Spleen (tissue), 11 donors: Measurements from ENCODE around the gene P2RY14. TPM values are rescaled to one million over a fixed set of nuclear protein-coding genes. Genes with fewer than 3 reads are reported as not detected.
A peak's percentile ranks its signal among the peaks of the same experiment; 100 is the strongest.

Source experiments
- DNase-seq: peaks from one replicate; pipeline ENCODE4 v3.0.0-alpha.2; 2020
- H3K27ac ChIP-seq, 8 donors: fragments of 200-600 bp; sonication (generic) in 7 of 8; 1 replicate in 4 of 8; 2 replicates in 4 of 8; pipeline versions ENCODE4 v1.5.0 to v1.8.0; 2016 to 2021; ENCODE audit warnings: inconsistent platforms in 4 of 8, mild to moderate bottlenecking in 4 of 8, moderate library complexity in 1 of 8
- H3K27me3 ChIP-seq, 7 donors: fragments of 200-600 bp; sonication (generic) in 6 of 7; replicated peaks in 1 of 7; 1 replicate in 4 of 7; 2 replicates in 3 of 7; pipeline versions ENCODE4 v1.5.0 to v1.8.0; 2016 to 2021; ENCODE audit warnings: inconsistent platforms in 3 of 7, mild to moderate bottlenecking in 1 of 7
- H3K36me3 ChIP-seq, 6 donors: fragments of 200-600 bp; sonication (generic) in 5 of 6; 1 replicate in 4 of 6; 2 replicates in 2 of 6; pipeline versions ENCODE4 v1.5.0 to v1.8.0; 2016 to 2021; ENCODE audit warnings: inconsistent platforms in 2 of 6
- H3K4me1 ChIP-seq, 6 donors: fragments of 200-600 bp; sonication (generic) in 5 of 6; 1 replicate in 3 of 6; 2 replicates in 3 of 6; pipeline versions ENCODE4 v1.5.0 to v1.8.0; 2016 to 2021; ENCODE audit warnings: inconsistent platforms in 3 of 6
- H3K4me3 ChIP-seq, 8 donors: fragments of 200-600 bp; sonication (generic) in 7 of 8; 1 replicate in 4 of 8; 2 replicates in 4 of 8; pipeline versions ENCODE4 v1.5.0 to v1.8.0; 2016 to 2021; ENCODE audit warnings: inconsistent platforms in 4 of 8, mild to moderate bottlenecking in 4 of 8, moderate library complexity in 2 of 8
- H3K9me3 ChIP-seq, 8 donors: fragments of 200-600 bp; sonication (generic) in 7 of 8; 1 replicate in 4 of 8; 2 replicates in 4 of 8; pipeline versions ENCODE4 v1.5.0 to v1.8.0; 2016 to 2021; ENCODE audit warnings: inconsistent platforms in 4 of 8
- POLR2A ChIP-seq, 3 donors: fragments of 450-650 bp; IDR thresholded peaks; one replicate each; pipeline ENCODE4 v1.5.1; 2017; ENCODE audit warnings: antibody characterized with exemption in 3 of 3, mild to moderate bottlenecking in 1 of 3
- POLR2AphosphoS5 ChIP-seq, 3 donors: sonication (generic); formaldehyde crosslinking; IDR thresholded peaks; one replicate each; pipeline ENCODE4 v1.5.1; 2017; ENCODE audit warnings: antibody characterized with exemption in 3 of 3
- WGBS, 5 donors: extraction: QIAGEN DNeasy Blood & Tissue Kit in 3 of 5; methylation state at CpG; one replicate each; pipeline versions ENCODE4 v1.1.5 to v1.1.7; 2013 to 2018; 5-methylcytosine and 5-hydroxymethylcytosine counted together
- intact Hi-C: fragments of 100-400 bp; cut with DNase I; formaldehyde crosslinking; loops from one replicate; pipeline ENCODE4 v1.15.0; 2023; ENCODE audit warnings: low total_unique reads
- polyA plus RNA-seq, 3 donors: library from polyadenylated mRNA; stranded (reverse); fragments of 200-250 nt; gene quantifications; one replicate each; pipeline ENCODE4 v1.2.1, GENCODE V29; 2013
- total RNA-seq, 7 donors: library from RNA; depleted of rRNA in 3 of 7; stranded (reverse); fragments of >200 nt in 3 of 7; fragmentation: NEBNext Ultra II Directional in 4 of 7; extraction: Animal tissue kit (Norgen Biotek cat#: 25700) in 4 of 7; gene quantifications; one replicate each; pipeline versions ENCODE4 v1.1.0 to v1.2.1, GENCODE V29; 2016 to 2021
- TF ChIP-seq, protein P1 (sequence below), 11 experiments: fragments of 200-600 bp in 7 of 11; fragments of 450-650 bp in 4 of 11; sonication (generic) in 4 of 11; IDR thresholded peaks in 8 of 11; conservative IDR thresholded peaks in 3 of 11; 1 replicate in 7 of 11; 2 replicates in 4 of 11; pipeline versions ENCODE4 v1.4.0 to v1.8.0; 2016 to 2021; ENCODE audit warnings: antibody characterized with exemption in 11 of 11, inconsistent platforms in 4 of 11, mild to moderate bottlenecking in 1 of 11
- donor health status: healthy with polysubstance abuse.
- donor health status: DM: no; HTN: no; CAD: no; lungs with moderate emphysema.
- donor health status: DM: no; HTN: no; CAD: no.
- donor health status: Bipolar disorder and iron deficiency.
- donor health status: healthy.
- donor health status: DM: no; HTN: no; CAD: no.
- donor health status: DM: yes; HTN: yes; CAD: no.

Gene P2RY14
- total and polyA plus RNA-seq, 10 donors: 0.32 to 5.2 (median 1.9) TPM

DNA sequence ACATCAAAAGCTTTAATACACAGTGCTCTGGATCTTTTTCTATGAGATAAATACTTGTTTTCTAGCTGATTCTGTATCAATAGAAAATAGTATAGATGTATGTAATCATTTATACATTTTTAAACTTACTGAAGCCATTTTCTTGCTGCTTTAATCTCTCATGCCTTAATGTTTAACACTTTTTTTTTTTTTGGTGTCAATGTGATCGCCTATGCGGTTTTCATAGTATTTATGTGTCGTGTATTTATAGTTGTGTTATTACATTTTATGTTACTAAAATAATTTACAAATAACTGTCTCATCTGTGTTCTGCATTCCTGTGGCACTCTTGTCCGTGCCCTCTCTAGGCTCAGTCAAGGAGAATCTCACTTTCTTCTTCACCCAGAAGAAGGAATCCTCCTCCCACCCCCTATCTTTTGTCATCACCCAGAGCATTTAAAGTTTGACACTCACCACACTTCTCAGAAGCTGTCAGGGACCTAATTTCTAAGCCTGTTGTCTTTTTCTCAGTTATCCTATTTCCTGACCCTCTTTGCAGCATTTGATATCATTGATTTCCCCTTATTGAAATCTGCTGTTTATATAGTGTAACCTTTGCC, 54.0 kb downstream of the P2RY14 start:
- 83 to 91% (median 87%) methylated on average over 4 of the region's 4 CpGs for WGBS, 5 donors
- Histone ChIP-seq H3K9me3 (peaks cover 0 to 3% (median 0%) of the 10 kb centered on the region in 8 donors), H3K36me3 (no peaks in the 10 kb centered on the region), H3K4me1 (peaks cover 7 to 39% (median 16%) of the 10 kb centered on the region in 6 donors), H3K4me3 (no peak overlapping the region), H3K27ac (peak overlapping the region in 2 of 8 donors; percentile 11 to 44), H3K27me3 (no peaks in the 10 kb centered on the region)
- intact Hi-C loops: no loop called here
- no peak for TF ChIP-seq POLR2A (IDR thresholded peaks at IDR 0.05)
- TF ChIP-seq POLR2AphosphoS5 (IDR thresholded peaks at IDR 0.05): no peak
- TF ChIP-seq, protein P1, sequence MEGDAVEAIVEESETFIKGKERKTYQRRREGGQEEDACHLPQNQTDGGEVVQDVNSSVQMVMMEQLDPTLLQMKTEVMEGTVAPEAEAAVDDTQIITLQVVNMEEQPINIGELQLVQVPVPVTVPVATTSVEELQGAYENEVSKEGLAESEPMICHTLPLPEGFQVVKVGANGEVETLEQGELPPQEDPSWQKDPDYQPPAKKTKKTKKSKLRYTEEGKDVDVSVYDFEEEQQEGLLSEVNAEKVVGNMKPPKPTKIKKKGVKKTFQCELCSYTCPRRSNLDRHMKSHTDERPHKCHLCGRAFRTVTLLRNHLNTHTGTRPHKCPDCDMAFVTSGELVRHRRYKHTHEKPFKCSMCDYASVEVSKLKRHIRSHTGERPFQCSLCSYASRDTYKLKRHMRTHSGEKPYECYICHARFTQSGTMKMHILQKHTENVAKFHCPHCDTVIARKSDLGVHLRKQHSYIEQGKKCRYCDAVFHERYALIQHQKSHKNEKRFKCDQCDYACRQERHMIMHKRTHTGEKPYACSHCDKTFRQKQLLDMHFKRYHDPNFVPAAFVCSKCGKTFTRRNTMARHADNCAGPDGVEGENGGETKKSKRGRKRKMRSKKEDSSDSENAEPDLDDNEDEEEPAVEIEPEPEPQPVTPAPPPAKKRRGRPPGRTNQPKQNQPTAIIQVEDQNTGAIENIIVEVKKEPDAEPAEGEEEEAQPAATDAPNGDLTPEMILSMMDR (IDR thresholded peaks at IDR 0.05 in 8 of 11, conservative IDR thresholded peaks at IDR 0.05 in 3 of 11): no peak
- DNase-seq: no peak

DNA sequence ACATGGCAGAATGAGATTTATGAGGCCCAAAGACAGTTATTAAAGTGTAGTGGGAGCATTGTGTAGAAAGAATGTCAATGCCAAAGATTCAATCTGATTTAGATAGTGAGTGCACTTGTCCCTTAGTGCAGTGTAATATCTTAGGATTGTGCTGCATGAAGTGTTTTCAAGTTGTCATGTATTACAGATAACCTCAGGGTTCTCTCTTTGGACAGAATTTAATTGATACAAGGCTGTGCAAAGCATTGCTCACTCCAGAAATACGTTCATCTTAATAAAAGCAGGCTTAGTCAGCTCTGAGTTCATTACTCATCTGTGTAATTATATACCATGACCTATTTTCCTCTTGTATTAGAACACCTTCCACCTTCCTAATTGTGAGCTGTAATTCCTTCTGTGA, 59.3 kb downstream of the P2RY14 start:
- H3K27me3 ChIP-seq: no peaks in the 10 kb centered on the region
- no peak overlapping the region for H3K27ac ChIP-seq
- no peaks in the 10 kb centered on the region for H3K36me3 ChIP-seq
- intact Hi-C loops: no loop called here
- H3K4me3 ChIP-seq: no peak overlapping the region
- no peaks in the 10 kb centered on the region for H3K4me1 ChIP-seq
- TF ChIP-seq POLR2AphosphoS5 (IDR thresholded peaks at IDR 0.05) (no peak), POLR2A (IDR thresholded peaks at IDR 0.05) (no peak)
- TF ChIP-seq, protein P1 (IDR thresholded peaks at IDR 0.05 in 8 of 11, conservative IDR thresholded peaks at IDR 0.05 in 3 of 11): no peak
- 42 to 75% (median 57%) methylated on average over 1 of the region's 1 CpG for WGBS, 5 donors
- peaks cover 0 to 3% (median 0%) of the 10 kb centered on the region in 8 donors for H3K9me3 ChIP-seq
- DNase-seq: no peak

DNA sequence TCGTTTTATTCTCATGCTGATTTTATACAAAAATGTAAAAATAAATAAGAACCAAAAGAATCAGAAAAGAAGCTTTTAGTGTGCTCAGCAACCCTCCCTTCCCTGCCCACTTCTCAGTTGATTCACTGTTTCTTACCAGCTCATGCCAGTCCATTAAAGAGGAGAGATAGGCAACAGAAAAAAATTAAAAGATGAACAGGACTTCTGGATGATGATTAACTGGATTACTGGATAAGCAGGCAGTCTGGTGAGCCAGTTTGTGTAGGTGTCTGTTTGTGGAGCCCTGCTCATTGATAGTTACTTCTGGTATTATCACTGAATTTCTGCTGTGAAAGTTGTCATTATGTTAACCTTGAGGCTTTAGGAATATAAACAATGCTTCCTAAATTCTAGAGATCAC, 60.2 kb downstream of the P2RY14 start:
- H3K9me3 ChIP-seq: peaks cover 0 to 3% (median 0%) of the 10 kb centered on the region in 8 donors
- TF ChIP-seq, protein P1 (IDR thresholded peaks at IDR 0.05 in 8 of 11, conservative IDR thresholded peaks at IDR 0.05 in 3 of 11): no peak
- no peak for TF ChIP-seq POLR2AphosphoS5 (IDR thresholded peaks at IDR 0.05)
- no peak for TF ChIP-seq POLR2A (IDR thresholded peaks at IDR 0.05)
- H3K36me3 ChIP-seq: no peaks in the 10 kb centered on the region
- H3K27ac ChIP-seq: no peak overlapping the region
- H3K27me3 ChIP-seq: no peaks in the 10 kb centered on the region
- no peaks in the 10 kb centered on the region for H3K4me1 ChIP-seq
- WGBS, 5 donors: 50 to 78% (median 60%) methylated on average over 1 of the region's 1 CpG
- no peak for DNase-seq
- no peak overlapping the region for H3K4me3 ChIP-seq
- intact Hi-C loops: no loop called here

DNA sequence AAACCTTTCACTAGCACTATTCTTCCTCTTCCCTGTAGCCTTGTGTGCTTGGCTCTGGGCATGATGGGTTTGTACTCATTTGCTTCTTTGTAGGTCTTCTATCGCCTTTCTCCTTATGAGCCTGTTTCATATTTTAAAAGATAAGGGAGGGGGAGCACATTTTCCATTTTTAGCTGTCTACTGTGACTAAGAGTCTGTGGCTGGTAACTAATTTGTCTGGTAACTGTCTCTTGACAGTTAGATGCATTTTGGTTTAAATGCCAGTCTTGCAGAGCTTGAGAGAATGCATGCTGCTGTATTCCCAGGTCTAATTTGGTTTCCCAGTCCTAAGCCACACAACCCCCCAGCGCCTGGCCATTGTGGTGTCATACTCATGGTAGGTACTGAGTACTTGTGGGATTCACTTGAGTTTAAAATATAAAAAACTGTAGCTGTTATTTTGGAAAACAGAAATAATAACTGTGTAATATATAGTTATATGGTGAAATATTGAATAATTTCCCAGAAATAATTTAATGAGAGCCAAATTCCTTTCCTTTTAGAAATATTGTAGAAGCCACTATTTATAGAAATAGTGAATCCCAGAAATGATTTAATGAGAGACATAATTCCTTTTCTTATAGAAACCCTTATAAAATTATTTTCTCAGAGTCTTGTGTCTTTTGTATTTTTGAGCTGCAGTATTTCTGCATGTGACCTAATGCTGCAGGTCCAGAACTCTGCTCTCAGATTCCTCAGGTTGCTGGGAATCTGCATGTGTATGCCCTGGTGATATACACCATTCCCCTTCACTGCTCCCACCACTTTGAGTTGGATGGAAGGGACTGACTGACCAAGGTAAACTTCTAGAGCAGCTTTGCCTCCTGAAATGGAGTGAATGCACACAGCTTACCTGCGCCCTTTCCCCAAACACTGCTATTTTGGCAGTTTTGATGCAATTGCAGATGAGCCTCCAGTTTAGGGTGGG, 61.4 kb downstream of the P2RY14 start:
- Histone ChIP-seq H3K27me3 (no peaks in the 10 kb centered on the region), H3K36me3 (no peaks in the 10 kb centered on the region), H3K4me1 (no peaks in the 10 kb centered on the region), H3K4me3 (no peak overlapping the region), H3K27ac (no peak overlapping the region), H3K9me3 (peaks cover 0 to 3% (median 0%) of the 10 kb centered on the region in 8 donors)
- WGBS, 5 donors: 76 to 93% (median 90%) methylated on average over 3 of the region's 3 CpGs
- intact Hi-C loops: no loop called here
- no peak for DNase-seq
- TF ChIP-seq, protein P1 (IDR thresholded peaks at IDR 0.05 in 8 of 11, conservative IDR thresholded peaks at IDR 0.05 in 3 of 11): no peak
- TF ChIP-seq POLR2A (IDR thresholded peaks at IDR 0.05) (no peak), POLR2AphosphoS5 (IDR thresholded peaks at IDR 0.05) (no peak)
